GM12892 (cell line): ENCODE measurements around the gene TMEM163.

Source experiments
- POLR2A ChIP-seq: IDR thresholded peaks from 2 replicates; pipeline ENCODE4 v1.6.1; 2011; ENCODE audit warnings: low read depth, low read length, control low read depth
- POLR2AphosphoS5 ChIP-seq: IDR thresholded peaks from 2 replicates; pipeline ENCODE4 v1.6.1; 2011; ENCODE audit warnings: low read depth, low read length, control low read depth
- TAF1 ChIP-seq: IDR thresholded peaks from 2 replicates; pipeline ENCODE4 v1.6.1; 2011; ENCODE audit warnings: low read depth, mild to moderate bottlenecking, control low read depth, low read length, borderline replicate concordance

DNA sequence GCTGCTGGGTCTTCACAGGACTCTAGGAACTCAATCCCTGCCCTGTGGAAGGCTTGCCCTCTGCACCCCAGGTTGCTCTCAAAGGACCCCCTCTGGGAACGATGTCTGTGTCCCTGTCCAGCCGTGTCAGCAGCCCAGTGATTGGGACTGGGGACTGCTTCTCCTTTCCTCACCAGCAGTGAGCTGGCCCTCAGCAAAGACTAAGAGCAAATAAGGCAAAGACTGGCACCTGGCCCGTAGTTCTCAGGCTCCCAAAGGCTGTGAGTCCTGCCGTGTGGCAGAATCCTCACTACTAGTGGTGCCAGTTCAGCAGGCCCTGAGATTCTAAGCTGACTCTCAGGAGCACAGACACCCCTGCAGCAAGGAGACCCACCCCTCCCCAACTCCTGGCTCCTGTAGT is 47.8 kb downstream of the TMEM163 start:
- TF ChIP-seq POLR2A (no peak), TAF1 (no peak), POLR2AphosphoS5 (no peak)
